Endodermal cell (in vitro differentiated cells): Measurements from ENCODE around the gene RSBN1. TPM values are rescaled to one million over a fixed set of nuclear protein-coding genes. Genes with fewer than 3 reads are reported as not detected.

Experiments
- DNase-seq: peaks from one replicate; pipeline ENCODE4 v3.0.0-alpha.2; 2017
- H3K27ac ChIP-seq: 2 replicates; pipeline ENCODE4 v1.5.1; 2013; ENCODE audit warnings: mild to moderate bottlenecking, low read depth, low read length, moderate library complexity
- H3K27me3 ChIP-seq: 2 replicates; pipeline ENCODE4 v1.6.1; 2013; ENCODE audit warnings: mild to moderate bottlenecking, low read length, moderate library complexity; ENCODE audit not compliant: insufficient read depth, control insufficient read depth, poor library complexity, severe bottlenecking
- H3K36me3 ChIP-seq: 2 replicates; pipeline ENCODE4 v1.7.0; 2013; ENCODE audit warnings: mild to moderate bottlenecking, low read length, moderate library complexity; ENCODE audit not compliant: control insufficient read depth, insufficient read depth
- H3K4me1 ChIP-seq: one replicate; pipeline ENCODE4 v1.7.0; 2013; ENCODE audit warnings: low read length; ENCODE audit not compliant: control insufficient read depth, insufficient read depth
- H3K4me3 ChIP-seq: 2 replicates; pipeline ENCODE4 v1.5.1; 2013; ENCODE audit warnings: mild to moderate bottlenecking, low read length, moderate library complexity
- H3K9ac ChIP-seq: 2 replicates; pipeline ENCODE4 v1.6.1; 2013; ENCODE audit warnings: mild to moderate bottlenecking, low read length, moderate library complexity; ENCODE audit not compliant: poor library complexity, severe bottlenecking; ENCODE audit errors: extremely low read depth
- H3K9me3 ChIP-seq: 2 replicates; pipeline ENCODE4 v1.6.1; 2013; ENCODE audit warnings: mild to moderate bottlenecking, low read length, moderate library complexity; ENCODE audit not compliant: control insufficient read depth
- H3K27ac Mint-ChIP-seq: 2 replicates; pipeline ENCODE4 v1.8.0; 2020; ENCODE audit warnings: mixed read lengths
- H3K27me3 Mint-ChIP-seq: 2 replicates; pipeline ENCODE4 v1.8.0; 2021; ENCODE audit warnings: mild to moderate bottlenecking, mixed read lengths; ENCODE audit not compliant: insufficient read depth
- H3K36me3 Mint-ChIP-seq: 2 replicates; pipeline ENCODE4 v1.8.0; 2020; ENCODE audit warnings: low read depth, mixed read lengths
- H3K4me1 Mint-ChIP-seq: 2 replicates; pipeline ENCODE4 v1.8.0; 2020; ENCODE audit warnings: mixed read lengths
- H3K4me3 Mint-ChIP-seq: 2 replicates; pipeline ENCODE4 v1.8.0; 2020; ENCODE audit warnings: mild to moderate bottlenecking, moderate library complexity, mixed read lengths
- H3K9me3 Mint-ChIP-seq: 2 replicates; pipeline ENCODE4 v1.8.0; 2020; ENCODE audit warnings: mild to moderate bottlenecking, mixed read lengths
- CTCF ChIP-seq: fragments of 200-600 bp; sonication (generic); conservative IDR thresholded peaks from 2 replicates; pipeline ENCODE4 v1.5.0; 2021; ENCODE audit warnings: antibody characterized with exemption, mild to moderate bottlenecking
- WGBS, 2 experiments: methylation state at CpG; one replicate each; pipeline versions ENCODE4 v1.1.5 to v1.1.7; 2013; ENCODE audit warnings: missing lambda C conversion rate in 2 of 2, mixed read lengths in 1 of 2; ENCODE audit not compliant: insufficient coverage in 1 of 2, insufficient read length in 1 of 2; 5-methylcytosine and 5-hydroxymethylcytosine counted together
- total RNA-seq, 2 donors: library from RNA; stranded (reverse); fragmentation: NEBNext Ultra II Directional in 1 of 2; extraction: Animal tissue kit (Norgen Biotek cat#: 25700) in 1 of 2; gene quantifications; 2 replicates in 1 of 2; 3 replicates in 1 of 2; pipeline ENCODE4 v1.2.1, GENCODE V29; 2021

Gene RSBN1
- total RNA-seq, 2 donors from 2014 or later = 13.7 to 17.5 TPM

- Histone ChIP-seq H3K4me1 (no peaks in the 10 kb centered on the region), H3K27me3 (no peaks in the 10 kb centered on the region), H3K9ac (no peak overlapping the region), H3K4me3 (no peak overlapping the region), H3K36me3 (peaks cover 7% of the 10 kb centered on the region), H3K27ac (no peak overlapping the region), H3K9me3 (no peaks in the 10 kb centered on the region)
- peaks cover 11% of the 10 kb centered on the region for H3K4me1 Mint-ChIP-seq
- TF ChIP-seq CTCF = no peak
- H3K4me3 Mint-ChIP-seq = no peak overlapping the region
- DNase-seq = no peak
- no peak overlapping the region for H3K27ac Mint-ChIP-seq
- no peaks in the 10 kb centered on the region for H3K9me3 Mint-ChIP-seq
- no peaks in the 10 kb centered on the region for H3K27me3 Mint-ChIP-seq
- peaks cover 5% of the 10 kb centered on the region for H3K36me3 Mint-ChIP-seq
- WGBS, 2 experiments = 89 to 100% methylated on average over 1 to 5 of the region's 5 CpGs
Observed at GRCh38 chr1:113784104-113784779, 28.0 kb downstream of the RSBN1 start.

- Mint-ChIP-seq H3K27ac (no peak overlapping the region), H3K4me3 (no peak overlapping the region), H3K27me3 (no peaks in the 10 kb centered on the region), H3K36me3 (peaks cover 8% of the 10 kb centered on the region), H3K4me1 (peaks cover 6% of the 10 kb centered on the region), H3K9me3 (no peaks in the 10 kb centered on the region)
- peaks cover 6% of the 10 kb centered on the region for H3K36me3 ChIP-seq
- DNase-seq = no peak
- no peaks in the 10 kb centered on the region for H3K9me3 ChIP-seq
- H3K27me3 ChIP-seq = no peaks in the 10 kb centered on the region
- 86 to 97% methylated on average over 3 to 4 of the region's 4 CpGs for WGBS, 2 experiments
- no peak for TF ChIP-seq CTCF
- no peak overlapping the region for H3K9ac ChIP-seq
- H3K4me3 ChIP-seq = no peak overlapping the region
- no peak overlapping the region for H3K27ac ChIP-seq
- H3K4me1 ChIP-seq = no peaks in the 10 kb centered on the region
Observed at GRCh38 chr1:113783254-113784103, 28.8 kb downstream of the RSBN1 start.

- Histone ChIP-seq H3K4me1 (no peaks in the 10 kb centered on the region), H3K27ac (no peak overlapping the region), H3K9me3 (no peaks in the 10 kb centered on the region), H3K9ac (no peak overlapping the region), H3K4me3 (no peak overlapping the region), H3K36me3 (peaks cover 6% of the 10 kb centered on the region), H3K27me3 (no peaks in the 10 kb centered on the region)
- Mint-ChIP-seq H3K36me3 (peaks cover 11% of the 10 kb centered on the region), H3K27me3 (no peaks in the 10 kb centered on the region), H3K9me3 (no peaks in the 10 kb centered on the region), H3K4me3 (no peak overlapping the region), H3K27ac (no peak overlapping the region), H3K4me1 (peaks cover 5% of the 10 kb centered on the region)
- 95 to 100% methylated on average over 2 of the region's 2 CpGs for WGBS, 2 experiments
- DNase-seq = no peak
- no peak for TF ChIP-seq CTCF
Observed at GRCh38 chr1:113782406-113782805, 29.9 kb downstream of the RSBN1 start.
